GM15510 (cell line): ENCODE data around the gene PBX1.

ENCODE experiments used
- POLR2A ChIP-seq: IDR thresholded peaks from 3 replicates; pipeline ENCODE4 v1.6.1; 2011; ENCODE audit warnings: borderline replicate concordance; ENCODE audit not compliant: insufficient read length; ENCODE audit errors: extremely low read depth

PBX1 gene

GRCh38 chr1:164558461-164559341 is at the start of gene PBX1:
Gene PBX1, plus strand, starts transcription at chr1:164559184.
- TF ChIP-seq POLR2A = no peak

- TF ChIP-seq POLR2A = no peak
Observed at GRCh38 chr1:164510435-164510834, 48.5 kb upstream of the PBX1 start.

- no peak for TF ChIP-seq POLR2A
Observed at GRCh38 chr1:164511001-164511705, 47.8 kb upstream of the PBX1 start.

GRCh38 chr1:164515231-164515630 is 43.8 kb upstream of the PBX1 start:
- TF ChIP-seq POLR2A = no peak

- TF ChIP-seq POLR2A = no peak
Observed at GRCh38 chr1:164515711-164516331, 43.2 kb upstream of the PBX1 start.

- TF ChIP-seq POLR2A = no peak
Observed at GRCh38 chr1:164516591-164516990, 42.4 kb upstream of the PBX1 start.

- TF ChIP-seq POLR2A = no peak
Observed at GRCh38 chr1:164518692-164519332, 40.2 kb upstream of the PBX1 start.

GRCh38 chr1:164519426-164519825 is 39.6 kb upstream of the PBX1 start:
- TF ChIP-seq POLR2A = no peak

- no peak for TF ChIP-seq POLR2A
Observed at GRCh38 chr1:164524810-164525209, 34.2 kb upstream of the PBX1 start.

- no peak for TF ChIP-seq POLR2A
Observed at GRCh38 chr1:164534863-164535610, 23.9 kb upstream of the PBX1 start.

GRCh38 chr1:164557270-164557669 is 1.7 kb upstream of the PBX1 start:
- no peak for TF ChIP-seq POLR2A

- TF ChIP-seq POLR2A = no peak
Observed at GRCh38 chr1:164559342-164560051, 513 bp downstream of the PBX1 start.

- no peak for TF ChIP-seq POLR2A
Observed at GRCh38 chr1:164560121-164560541, 1.1 kb downstream of the PBX1 start.

- TF ChIP-seq POLR2A = no peak
Observed at GRCh38 chr1:164560556-164560955, 1.6 kb downstream of the PBX1 start.

GRCh38 chr1:164561007-164561406 is 2.0 kb downstream of the PBX1 start:
- no peak for TF ChIP-seq POLR2A

- no peak for TF ChIP-seq POLR2A
Observed at GRCh38 chr1:164561472-164561871, 2.5 kb downstream of the PBX1 start.
